ENCODE measurements around the gene FARP1. TPM values are rescaled to one million over a fixed set of nuclear protein-coding genes. Genes with fewer than 3 reads are reported as not detected.

The FARP1 gene
- total and polyA plus RNA-seq, 10 of the 15 experiments (the other 5 are each of a cell fraction or from before 2014, with no cell fraction given): 0.17 to 6.9 (median 0.68) TPM

GRCh38 chr13:98181111-98181815, 38.4 kb downstream of the FARP1 start (continued):
- TF ChIP-seq ZNF592 (IDR thresholded peaks at IDR 0.05) (no peak), SUZ12 (IDR thresholded peaks at IDR 0.05; ENCODE audit: unreplicated experiment) (no peak), ATF7 (IDR thresholded peaks at IDR 0.05; ENCODE audit: low read depth) (no peak), KAT2A (conservative IDR thresholded peaks at IDR 0.05; ENCODE audit: control insufficient read depth, low read depth, low read length) (no peak)

- ChIA-PET POLR2A (interaction anchor here (0.6 to 1.0 kb wide), 3 partner anchors 19 to 249 kb away, joined by 3 to 4 read pairs (median 4); no protein-coding TSS in a partner anchor), RAD21 (ENCODE audit: unreplicated experiment) (interaction anchor here (1.1 to 1.8 kb wide), 2 partner anchors 7 to 20 kb away, joined by 3 to 7 read pairs; no protein-coding TSS in a partner anchor), CTCF (interaction anchor here (0.6 to 1.2 kb wide), 3 partner anchors 8 to 40 kb away, joined by 3 read pairs; no protein-coding TSS in a partner anchor), SMC1A (ENCODE audit: uncharacterized antibody, unreplicated experiment) (interaction anchor here (0.6 to 1.8 kb wide), 7 partner anchors 9 to 504 kb away, joined by 3 to 6 read pairs (median 4); no protein-coding TSS in a partner anchor)
- DNase-seq (ENCODE audit: low read depth, low spot score) (no peak), ATAC-seq (no peak), FAIRE-seq (no peak)
- Histone ChIP-seq H3K9ac (ENCODE audit: control insufficient read depth, insufficient read depth, low read length) (no peak overlapping the region), H3K4me3 (no peak overlapping the region), H3K4me1 (ENCODE audit: control insufficient read depth, insufficient read depth, low read length) (no peaks in the 10 kb centered on the region), H3K36me3 (ENCODE audit: control insufficient read depth in 2 of 2, insufficient read depth in 2 of 2, low read length in 1 of 2) (no peaks in the 10 kb centered on the region), H3K9me3 (replicated peaks; ENCODE audit: control insufficient read depth, insufficient read depth, low read length) (no peaks in the 10 kb centered on the region; the same call in 2 of the 3 replicates), H3K27ac (ENCODE audit: control insufficient read depth, insufficient read depth) (no peak overlapping the region), H3K27me3 (replicated peaks in 1 of 2; ENCODE audit: control insufficient read depth in 2 of 2, insufficient read depth in 2 of 2, low read length in 1 of 2) (no peaks in the 10 kb centered on the region), H3K4me2 (ENCODE audit: control insufficient read depth, insufficient read depth) (no peak overlapping the region), H4K20me1 (ENCODE audit: control insufficient read depth, insufficient read depth) (no peaks in the 10 kb centered on the region), H2AFZ (ENCODE audit: control insufficient read depth, low read depth, low read length) (no peak overlapping the region), H3K79me2 (ENCODE audit: control insufficient read depth, insufficient read depth, low read length) (no peaks in the 10 kb centered on the region)
- intact Hi-C loops (cut with micrococcal nuclease; ENCODE audit: unreplicated experiment): no loop called here
- TF ChIP-seq ZNF622 (IDR thresholded peaks at IDR 0.05): no peak
- TF ChIP-seq CBFB (IDR thresholded peaks at IDR 0.05; ENCODE audit: low read depth): no peak
- in situ Hi-C loops (cut with MboI): no loop called here
- BruUV-seq (replicated peaks): no TSS peak
- WGBS (ENCODE audit: insufficient coverage, insufficient replicate concordance, low lambda C conversion rate, missing lambda C conversion rate): 19% methylated on average over 4 of the region's 4 CpGs
Measured at GRCh38 chr13:98182153-98182552, 39.3 kb downstream of the FARP1 start.
